Activated CD4-positive, alpha-beta T cell treated with anti-CD3 and anti-CD28 coated beads, Interleukin-2, amount 50 U/mL, for 24 hours (primary cell): ENCODE measurements around the gene FRMD4B.
A peak's percentile ranks its signal among the peaks of the same experiment; 100 is the strongest.
"Not testable (repeated sequence)": the region's sequence is repeated elsewhere in the genome, so short reads cannot be mapped to it uniquely, and the experiment has no call there.

Experiments
- DNase-seq, 2 donors: peaks; one replicate each; pipeline ENCODE4 v3.0.0-alpha.2; 2020; ENCODE audit warnings: low read depth in 1 of 2, low spot score in 1 of 2

FRMD4B gene

DNA sequence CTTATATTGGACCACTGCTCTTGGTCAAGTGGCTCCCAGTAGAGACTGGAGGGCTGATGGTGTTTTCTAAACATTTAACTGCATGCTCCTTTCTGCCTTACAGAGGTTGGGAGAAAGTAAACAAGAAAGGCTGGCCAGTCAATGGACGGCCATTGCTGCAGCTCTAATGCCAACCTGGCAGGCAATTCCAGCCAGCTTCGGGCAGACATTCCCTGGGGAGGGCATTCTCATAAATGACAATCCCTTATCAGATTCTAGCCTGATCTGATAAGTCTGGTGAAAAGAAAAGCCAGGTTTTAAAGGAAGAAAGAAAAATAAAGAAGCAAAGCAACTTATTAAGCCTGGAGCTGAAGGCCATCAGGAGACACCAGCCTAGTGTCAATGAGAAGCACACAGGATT lies 60.7 kb downstream of the FRMD4B start:
- DNase-seq, result no peak

GRCh38 chr3:69324362-69325025 lies 61.4 kb downstream of the FRMD4B start:
- no peak for DNase-seq

- no peak for DNase-seq
Observed at GRCh38 chr3:69323941-69324340, 61.9 kb downstream of the FRMD4B start.

DNA sequence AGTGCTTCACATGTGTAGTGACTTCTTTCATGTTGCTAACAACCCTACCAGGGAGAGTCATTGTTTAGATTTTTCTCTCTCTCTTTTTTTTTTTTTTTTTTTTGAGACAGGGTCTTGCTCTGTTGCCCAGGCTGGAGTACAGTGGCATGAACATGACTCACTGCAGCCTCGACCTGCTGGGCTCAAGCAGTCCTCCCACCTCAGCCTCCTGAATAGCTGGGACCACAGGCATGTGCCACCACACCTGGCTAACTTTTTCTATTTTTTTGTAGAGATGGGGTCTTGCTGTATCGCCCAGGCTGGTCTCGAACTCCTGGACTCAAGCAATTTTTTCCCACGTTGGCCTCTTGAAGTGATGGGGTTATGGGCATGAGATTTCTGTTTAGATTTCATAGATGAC lies 63.4 kb downstream of the FRMD4B start:
- not testable (repeated sequence) for DNase-seq

DNA sequence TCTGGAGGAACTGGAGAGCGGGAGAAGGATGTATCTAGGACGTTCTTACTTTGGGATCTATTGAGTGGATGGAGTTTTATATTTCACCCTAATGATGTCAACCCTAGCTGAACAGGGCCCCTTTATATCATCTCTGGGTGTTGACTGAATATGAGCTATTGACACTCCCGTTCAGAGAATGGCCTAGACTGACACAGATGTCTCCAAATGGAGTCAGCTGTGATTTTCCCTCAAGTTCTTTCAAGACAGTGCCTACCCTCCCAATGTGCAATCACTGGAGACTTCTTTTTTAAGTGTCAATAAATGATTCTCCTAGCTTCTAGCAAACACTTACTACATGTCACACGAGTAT lies 63.8 kb downstream of the FRMD4B start:
- no peak for DNase-seq

GRCh38 chr3:69321301-69322157 lies 64.4 kb downstream of the FRMD4B start:
- no peak for DNase-seq

- DNase-seq, result no peak
Observed at GRCh38 chr3:69320871-69321271, 65.0 kb downstream of the FRMD4B start.

- no peak for DNase-seq
Observed at GRCh38 chr3:69319652-69320051, 66.2 kb downstream of the FRMD4B start.

DNA sequence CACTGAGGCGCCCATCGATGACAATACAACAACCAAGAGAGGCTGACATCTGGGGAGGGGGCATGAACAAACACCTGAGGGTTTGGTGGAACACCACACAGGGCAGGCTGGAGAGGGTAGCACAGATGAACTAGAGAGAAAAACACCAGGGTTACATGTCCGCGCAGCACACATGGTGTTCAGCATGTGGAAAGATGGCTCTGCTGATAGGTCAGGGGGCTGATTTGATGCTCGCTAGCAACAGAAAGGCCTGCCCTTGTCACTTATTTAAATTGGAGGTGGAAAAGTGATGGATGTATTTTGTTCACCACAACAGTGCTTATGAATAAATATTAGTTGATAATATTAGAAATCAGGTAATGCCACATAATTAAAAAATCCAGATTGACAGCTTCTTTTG lies 67.5 kb downstream of the FRMD4B start:
- DNase-seq, result no peak

DNA sequence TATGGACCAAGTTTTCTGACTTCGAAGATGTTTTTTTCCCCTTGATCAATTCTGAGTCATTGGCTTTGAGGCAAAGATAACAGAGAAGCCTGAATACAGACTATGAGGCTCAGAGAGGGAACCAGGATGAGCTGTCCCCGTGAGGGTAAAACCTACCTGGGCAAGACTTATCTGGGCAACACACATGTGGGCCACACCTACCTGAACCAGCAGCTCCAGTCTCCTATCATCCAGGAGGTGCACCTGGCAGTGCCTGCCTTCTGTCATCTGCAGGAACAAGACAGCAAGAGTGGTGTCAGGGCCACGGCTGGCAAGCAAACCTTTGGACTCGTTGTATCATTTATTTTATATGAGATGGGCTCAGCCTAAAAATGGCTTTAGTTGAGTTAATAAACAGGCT lies 72.6 kb downstream of the FRMD4B start:
- DNase-seq, result no peak

DNA sequence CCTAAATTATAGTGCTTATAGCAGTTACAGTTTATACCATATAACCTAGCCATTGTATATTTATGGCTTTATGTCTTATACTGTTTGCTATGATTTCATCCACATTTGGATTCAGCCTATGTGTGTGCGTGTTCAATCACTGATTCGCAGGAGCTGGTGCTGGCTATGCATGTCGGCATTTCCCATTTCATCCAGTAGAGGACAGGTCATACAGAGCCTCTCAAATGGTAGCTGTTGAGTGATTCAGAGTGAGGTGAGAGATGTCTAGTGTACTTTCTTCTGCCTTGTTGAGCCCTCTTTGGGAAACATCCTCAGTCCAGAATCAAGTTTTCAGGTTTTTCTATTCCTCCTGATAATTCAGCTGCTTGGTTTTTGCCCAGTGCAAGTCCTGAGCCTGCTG lies 76.1 kb downstream of the FRMD4B start:
- no peak for DNase-seq

DNA sequence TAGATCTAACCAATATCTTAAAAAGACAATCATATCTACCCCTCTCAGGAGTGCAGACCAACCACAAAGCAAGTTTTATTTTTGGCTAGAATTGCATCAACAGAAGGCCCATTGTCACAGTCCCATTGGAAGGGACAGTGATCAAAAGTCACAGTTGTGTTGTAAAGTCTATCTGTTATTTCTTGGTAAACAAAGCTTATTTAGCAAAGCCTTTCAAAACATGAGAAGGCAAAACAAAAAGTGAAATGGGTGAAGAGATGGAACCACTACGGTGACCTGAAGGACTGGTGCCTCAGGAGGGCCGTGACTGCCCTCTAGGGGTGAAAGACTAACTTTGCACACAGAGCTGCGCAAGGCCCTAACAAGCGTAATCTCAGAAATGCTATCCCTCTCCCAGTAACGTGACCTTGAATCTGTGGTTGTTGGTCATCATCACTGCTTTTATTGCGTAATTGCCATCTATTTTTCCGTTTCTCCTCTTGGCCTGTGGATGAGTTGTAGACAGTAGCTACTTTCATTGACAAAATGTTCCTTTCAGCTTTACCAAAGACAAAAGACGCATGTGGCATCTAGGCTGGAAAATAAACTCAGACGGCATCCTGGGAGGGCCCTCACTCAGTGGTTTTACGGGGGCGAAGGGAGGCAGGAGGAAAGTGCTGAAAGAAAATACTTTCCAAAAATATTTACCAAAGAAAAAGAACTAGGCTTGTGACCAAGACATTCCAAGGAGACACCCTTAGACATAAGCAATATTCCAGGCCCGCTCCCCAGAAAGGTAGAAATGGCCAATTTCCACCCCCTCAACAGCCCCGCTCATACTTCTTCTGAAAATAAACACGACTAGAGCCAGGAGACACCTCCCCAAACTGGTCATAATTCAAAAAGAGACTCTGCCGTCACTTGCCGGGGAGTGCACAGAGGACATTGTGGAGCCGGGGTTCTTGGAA lies 79.4 kb downstream of the FRMD4B start:
- DNase-seq, result peak; percentile 29 to 74

DNA sequence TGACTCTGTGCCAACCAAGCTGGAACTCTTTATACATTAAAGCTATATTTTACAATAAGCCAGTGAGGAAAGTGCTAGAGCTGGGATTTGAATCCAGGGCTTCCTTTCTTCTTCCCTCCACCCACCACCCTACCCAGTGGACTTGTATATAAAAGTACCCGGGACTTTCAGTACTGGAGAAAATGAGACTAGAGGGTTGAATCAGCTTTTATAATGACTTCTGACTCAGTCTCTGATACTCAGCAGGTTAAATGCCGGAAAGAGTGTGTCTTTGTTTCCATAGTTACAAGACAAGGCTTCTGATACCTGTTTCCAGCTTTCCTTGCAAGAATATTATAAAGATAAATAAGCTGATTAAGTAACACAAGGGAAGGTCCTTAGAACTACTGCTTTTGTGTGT lies 80.9 kb downstream of the FRMD4B start:
- peak in 1 of 2 donors; percentile 28 for DNase-seq

GRCh38 chr3:69304396-69304795 lies 81.5 kb downstream of the FRMD4B start:
- no peak for DNase-seq

DNA sequence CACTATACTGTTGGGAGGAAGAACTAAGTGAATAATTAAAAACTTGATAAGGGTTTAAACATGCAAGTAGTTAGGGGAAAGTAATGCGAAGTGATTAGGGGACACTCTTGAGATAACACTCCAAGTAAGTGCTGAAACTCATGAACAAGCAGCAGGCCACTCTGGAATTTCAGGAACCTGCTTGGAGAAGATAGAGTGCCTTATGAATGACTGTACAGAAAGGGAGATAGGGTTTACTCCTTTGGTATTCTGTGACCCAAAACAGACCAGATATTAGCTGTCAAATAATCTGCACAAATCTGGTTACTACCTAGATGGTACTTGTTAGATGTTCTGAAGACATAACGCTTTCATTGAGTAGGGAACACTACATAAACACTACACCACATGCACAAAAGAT lies 85.6 kb downstream of the FRMD4B start:
- no peak for DNase-seq

DNA sequence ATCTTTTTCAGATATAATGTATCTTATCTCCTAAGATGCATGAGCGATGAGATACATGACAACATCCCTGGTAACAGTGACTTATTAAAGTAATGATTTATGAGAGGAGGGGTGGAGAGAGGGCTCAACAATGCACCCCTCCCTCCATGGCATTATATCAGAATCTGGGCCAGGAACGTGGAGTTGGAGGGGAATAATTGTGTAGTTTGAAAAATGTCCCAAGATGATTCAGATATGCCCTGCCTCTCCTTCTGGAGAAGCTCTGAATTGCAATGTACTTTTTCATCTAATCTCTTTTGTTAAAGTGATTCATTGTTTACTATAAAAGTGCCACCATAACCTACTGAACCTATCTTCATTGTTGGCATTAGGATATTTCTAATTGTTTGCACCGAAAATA lies 86.5 kb downstream of the FRMD4B start:
- no peak for DNase-seq

GRCh38 chr3:69297501-69297900 lies 88.4 kb downstream of the FRMD4B start:
- no peak for DNase-seq

- DNase-seq, result no peak
Observed at GRCh38 chr3:69296995-69297394, 88.9 kb downstream of the FRMD4B start.

- no peak for DNase-seq
Observed at GRCh38 chr3:69294014-69294766, 91.7 kb downstream of the FRMD4B start.

DNA sequence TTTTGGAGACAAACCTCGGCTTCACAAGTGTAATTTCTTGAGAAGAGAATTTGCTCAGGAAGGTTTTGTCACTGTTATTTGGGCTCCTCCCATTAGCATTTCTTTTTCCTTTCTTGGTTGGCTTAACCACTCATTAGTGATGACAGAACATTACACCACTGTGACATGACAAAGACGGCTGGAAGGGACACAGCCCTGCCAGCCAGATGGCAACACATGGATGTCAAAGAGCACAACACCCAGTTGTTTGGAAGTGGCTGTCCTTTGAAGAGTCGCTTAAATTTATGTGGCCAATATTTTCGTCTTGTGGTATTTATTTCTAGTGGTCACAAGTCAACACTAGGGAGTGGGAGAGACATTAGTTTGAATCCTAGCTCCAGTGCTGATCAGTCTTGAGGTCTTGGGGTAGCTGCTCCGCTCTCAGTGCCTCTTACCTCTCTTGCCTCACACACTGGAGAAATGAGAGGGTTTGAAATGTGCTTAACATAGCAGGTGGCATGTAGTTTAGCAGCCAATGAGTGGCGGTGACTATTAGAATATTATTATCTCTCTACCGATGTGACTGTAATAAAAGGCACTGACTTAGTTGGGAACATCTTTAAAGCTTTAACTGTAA lies 92.8 kb downstream of the FRMD4B start:
- no peak for DNase-seq
